ENCODE results near the gene GABBR1. TPM values are rescaled to one million over a fixed set of nuclear protein-coding genes. Genes with fewer than 3 reads are reported as not detected.

GABBR1 gene
- polyA plus RNA-seq, 1 donor from 2014 or later: 108 TPM

DNA sequence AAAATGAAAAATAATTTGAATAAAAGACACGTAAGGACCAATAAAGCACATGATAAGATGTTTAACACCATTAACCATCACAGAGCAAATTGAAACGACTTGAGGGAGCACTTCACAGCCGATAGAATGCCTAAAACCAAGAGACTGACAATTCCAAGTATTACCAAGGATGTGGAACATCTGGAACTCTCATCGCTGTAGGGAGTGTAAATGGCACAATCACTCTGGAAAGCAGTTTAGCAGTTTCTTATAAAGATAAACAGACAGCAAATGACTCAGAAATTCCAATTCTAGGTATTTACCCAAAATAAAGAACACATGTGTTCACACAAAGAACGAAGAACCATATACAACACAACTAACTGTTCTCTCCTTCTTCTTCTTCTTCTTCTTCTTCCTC, 65.0 kb downstream of the GABBR1 start:
- H3K4me3 ChIP-seq (ENCODE audit: low read length): no peak overlapping the region
- H3K4me2 ChIP-seq (ENCODE audit: low read length): no peak overlapping the region
- no peak overlapping the region for H3K27ac ChIP-seq (ENCODE audit: low read length)
- no peak overlapping the region for H2AFZ ChIP-seq (ENCODE audit: low read depth, low read length)
- H3K9ac ChIP-seq (ENCODE audit: low read length): no peak overlapping the region
- H3K79me2 ChIP-seq (replicated peaks; ENCODE audit: insufficient read depth, low read length): no peaks in the 10 kb centered on the region
- no peaks in the 10 kb centered on the region for H3K36me3 ChIP-seq (ENCODE audit: insufficient read depth, low read length)
- H3K9me3 ChIP-seq (ENCODE audit: low read length): no peaks in the 10 kb centered on the region
- no peaks in the 10 kb centered on the region for H3F3A ChIP-seq (ENCODE audit: insufficient read depth, low read length, poor library complexity, severe bottlenecking)
- no peaks in the 10 kb centered on the region for H3K27me3 ChIP-seq (ENCODE audit: insufficient read depth, low read depth, low read length)
- no peaks in the 10 kb centered on the region for H3K9me2 ChIP-seq (ENCODE audit: insufficient read depth, low read length)
- TF ChIP-seq, protein P1, sequence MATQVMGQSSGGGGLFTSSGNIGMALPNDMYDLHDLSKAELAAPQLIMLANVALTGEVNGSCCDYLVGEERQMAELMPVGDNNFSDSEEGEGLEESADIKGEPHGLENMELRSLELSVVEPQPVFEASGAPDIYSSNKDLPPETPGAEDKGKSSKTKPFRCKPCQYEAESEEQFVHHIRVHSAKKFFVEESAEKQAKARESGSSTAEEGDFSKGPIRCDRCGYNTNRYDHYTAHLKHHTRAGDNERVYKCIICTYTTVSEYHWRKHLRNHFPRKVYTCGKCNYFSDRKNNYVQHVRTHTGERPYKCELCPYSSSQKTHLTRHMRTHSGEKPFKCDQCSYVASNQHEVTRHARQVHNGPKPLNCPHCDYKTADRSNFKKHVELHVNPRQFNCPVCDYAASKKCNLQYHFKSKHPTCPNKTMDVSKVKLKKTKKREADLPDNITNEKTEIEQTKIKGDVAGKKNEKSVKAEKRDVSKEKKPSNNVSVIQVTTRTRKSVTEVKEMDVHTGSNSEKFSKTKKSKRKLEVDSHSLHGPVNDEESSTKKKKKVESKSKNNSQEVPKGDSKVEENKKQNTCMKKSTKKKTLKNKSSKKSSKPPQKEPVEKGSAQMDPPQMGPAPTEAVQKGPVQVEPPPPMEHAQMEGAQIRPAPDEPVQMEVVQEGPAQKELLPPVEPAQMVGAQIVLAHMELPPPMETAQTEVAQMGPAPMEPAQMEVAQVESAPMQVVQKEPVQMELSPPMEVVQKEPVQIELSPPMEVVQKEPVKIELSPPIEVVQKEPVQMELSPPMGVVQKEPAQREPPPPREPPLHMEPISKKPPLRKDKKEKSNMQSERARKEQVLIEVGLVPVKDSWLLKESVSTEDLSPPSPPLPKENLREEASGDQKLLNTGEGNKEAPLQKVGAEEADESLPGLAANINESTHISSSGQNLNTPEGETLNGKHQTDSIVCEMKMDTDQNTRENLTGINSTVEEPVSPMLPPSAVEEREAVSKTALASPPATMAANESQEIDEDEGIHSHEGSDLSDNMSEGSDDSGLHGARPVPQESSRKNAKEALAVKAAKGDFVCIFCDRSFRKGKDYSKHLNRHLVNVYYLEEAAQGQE (IDR thresholded peaks at IDR 0.05; ENCODE audit: borderline replicate concordance): no peak
- no peak for TF ChIP-seq POLR2AphosphoS5 (IDR thresholded peaks at IDR 0.05)
- no peak for TF ChIP-seq TAF1 (IDR thresholded peaks at IDR 0.05; ENCODE audit: low read depth)
- TF ChIP-seq, protein P2, sequence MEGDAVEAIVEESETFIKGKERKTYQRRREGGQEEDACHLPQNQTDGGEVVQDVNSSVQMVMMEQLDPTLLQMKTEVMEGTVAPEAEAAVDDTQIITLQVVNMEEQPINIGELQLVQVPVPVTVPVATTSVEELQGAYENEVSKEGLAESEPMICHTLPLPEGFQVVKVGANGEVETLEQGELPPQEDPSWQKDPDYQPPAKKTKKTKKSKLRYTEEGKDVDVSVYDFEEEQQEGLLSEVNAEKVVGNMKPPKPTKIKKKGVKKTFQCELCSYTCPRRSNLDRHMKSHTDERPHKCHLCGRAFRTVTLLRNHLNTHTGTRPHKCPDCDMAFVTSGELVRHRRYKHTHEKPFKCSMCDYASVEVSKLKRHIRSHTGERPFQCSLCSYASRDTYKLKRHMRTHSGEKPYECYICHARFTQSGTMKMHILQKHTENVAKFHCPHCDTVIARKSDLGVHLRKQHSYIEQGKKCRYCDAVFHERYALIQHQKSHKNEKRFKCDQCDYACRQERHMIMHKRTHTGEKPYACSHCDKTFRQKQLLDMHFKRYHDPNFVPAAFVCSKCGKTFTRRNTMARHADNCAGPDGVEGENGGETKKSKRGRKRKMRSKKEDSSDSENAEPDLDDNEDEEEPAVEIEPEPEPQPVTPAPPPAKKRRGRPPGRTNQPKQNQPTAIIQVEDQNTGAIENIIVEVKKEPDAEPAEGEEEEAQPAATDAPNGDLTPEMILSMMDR (IDR thresholded peaks at IDR 0.05; ENCODE audit: poor library complexity, severe bottlenecking): no peak
- no peak for TF ChIP-seq EZH2 (IDR thresholded peaks at IDR 0.05; ENCODE audit: borderline replicate concordance, insufficient read depth, low read length, poor library complexity, severe bottlenecking)
- no peak for TF ChIP-seq RAD21 (conservative IDR thresholded peaks at IDR 0.05)
- no peak for TF ChIP-seq MXI1 (conservative IDR thresholded peaks at IDR 0.05; ENCODE audit: poor library complexity, severe bottlenecking)
- TF ChIP-seq SMC3 (conservative IDR thresholded peaks at IDR 0.05; ENCODE audit: poor library complexity): no peak
- TF ChIP-seq EP300 (conservative IDR thresholded peaks at IDR 0.05; ENCODE audit: poor library complexity, severe bottlenecking): no peak
- no peaks in the 10 kb centered on the region for H4K20me1 ChIP-seq (ENCODE audit: insufficient read depth)

DNA sequence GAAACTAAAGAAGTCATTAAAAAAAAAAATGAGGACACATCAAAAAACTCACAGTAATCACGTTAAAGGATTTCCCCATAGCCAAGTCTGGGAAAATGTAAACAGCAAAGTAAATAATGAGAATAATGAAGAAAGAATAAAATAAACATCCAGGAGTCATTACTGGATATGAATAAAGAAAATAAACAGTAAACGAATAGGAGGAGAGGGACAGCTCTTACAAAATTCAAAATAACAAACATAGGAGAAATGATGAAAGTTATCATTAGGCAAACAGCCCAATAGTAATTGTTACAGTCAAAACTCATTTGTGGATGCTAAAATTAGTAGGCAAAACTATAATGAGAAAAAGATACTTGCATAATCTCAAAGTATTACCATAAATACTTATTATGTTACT, 65.4 kb downstream of the GABBR1 start:
- no peaks in the 10 kb centered on the region for H3K36me3 ChIP-seq (ENCODE audit: insufficient read depth, low read length)
- H2AFZ ChIP-seq (ENCODE audit: low read depth, low read length): no peak overlapping the region
- H3K9me3 ChIP-seq (ENCODE audit: low read length): no peaks in the 10 kb centered on the region
- H3K9me2 ChIP-seq (ENCODE audit: insufficient read depth, low read length): no peaks in the 10 kb centered on the region
- H3K4me2 ChIP-seq (ENCODE audit: low read length): no peak overlapping the region
- no peaks in the 10 kb centered on the region for H3F3A ChIP-seq (ENCODE audit: insufficient read depth, low read length, poor library complexity, severe bottlenecking)
- H3K27me3 ChIP-seq (ENCODE audit: insufficient read depth, low read depth, low read length): no peaks in the 10 kb centered on the region
- TF ChIP-seq, protein P1 (IDR thresholded peaks at IDR 0.05; ENCODE audit: borderline replicate concordance): no peak
- TF ChIP-seq EP300 (conservative IDR thresholded peaks at IDR 0.05; ENCODE audit: poor library complexity, severe bottlenecking): no peak
- TF ChIP-seq, protein P2 (IDR thresholded peaks at IDR 0.05; ENCODE audit: poor library complexity, severe bottlenecking): no peak
- no peak for TF ChIP-seq MXI1 (conservative IDR thresholded peaks at IDR 0.05; ENCODE audit: poor library complexity, severe bottlenecking)
- TF ChIP-seq TAF1 (IDR thresholded peaks at IDR 0.05; ENCODE audit: low read depth): no peak
- TF ChIP-seq POLR2AphosphoS5 (IDR thresholded peaks at IDR 0.05): no peak
- TF ChIP-seq EZH2 (IDR thresholded peaks at IDR 0.05; ENCODE audit: borderline replicate concordance, insufficient read depth, low read length, poor library complexity, severe bottlenecking): no peak
- TF ChIP-seq RAD21 (conservative IDR thresholded peaks at IDR 0.05): no peak
- no peak for TF ChIP-seq SMC3 (conservative IDR thresholded peaks at IDR 0.05; ENCODE audit: poor library complexity)
- H3K4me3 ChIP-seq (ENCODE audit: low read length): no peak overlapping the region
- no peak overlapping the region for H3K9ac ChIP-seq (ENCODE audit: low read length)
- no peaks in the 10 kb centered on the region for H3K79me2 ChIP-seq (replicated peaks; ENCODE audit: insufficient read depth, low read length)
- no peak overlapping the region for H3K27ac ChIP-seq (ENCODE audit: low read length)
- no peaks in the 10 kb centered on the region for H4K20me1 ChIP-seq (ENCODE audit: insufficient read depth)
